K562 (cell line): ENCODE measurements around the gene FRA10AC1. TPM values are rescaled to one million over a fixed set of nuclear protein-coding genes. Genes with fewer than 3 reads are reported as not detected.

Experiments used
- ATAC-seq: fragments of 200-7000 bp; cut with Tn5 transposase; 3 replicates; pipeline ENCODE4 v1.9.1; 2020; ENCODE audit warnings: moderate library complexity
- BruUV-seq: library from RNA; stranded (reverse); fragments of 400-500 nt; replicated peaks from 2 replicates; lab custom pipeline; 2021; lab: Mats Ljungman, UMichigan
- CTCF ChIA-PET: fragments of 300-600 bp; formaldehyde crosslinking; extraction: SDS; loops from one replicate; lab custom pipeline; 2021; ENCODE audit warnings: low intra/inter-chr PET ratio; lab: Yijun Ruan, JAX
- POLR2A ChIA-PET: fragments of 300-600, 350-650 bp; sonication (Branson Sonifier 250); formaldehyde crosslinking; extraction: SDS; loops from one replicate; lab custom pipeline; 2021; ENCODE audit warnings: antibody characterized with exemption, inconsistent platforms; lab: Yijun Ruan, JAX
- DNase-seq, 4 experiments: peaks; one replicate each; pipeline versions ENCODE4 v3.0.0 to v3.0.0-alpha.2; 2011 to 2018; ENCODE audit warnings: low spot score in 3 of 4, mixed read lengths in 3 of 4; ENCODE audit errors: extremely low read depth in 1 of 4
- FAIRE-seq: peaks from 2 replicates; lab custom pipeline; 2011; peaks lifted over from hg19 to GRCh38; lab: Jason Lieb, UNC
- H2AFZ ChIP-seq: 2 replicates; pipeline ENCODE4 v1.6.0; 2011; ENCODE audit warnings: low read depth, low read length, control low read depth, inconsistent platforms
- H3K27ac ChIP-seq: fragments of 200-600 bp; 3 replicates; pipeline ENCODE4 v1.8.0; 2011; ENCODE audit warnings: low read depth, mild to moderate bottlenecking, control low read depth, inconsistent platforms, low read length, moderate library complexity, mixed read lengths; ENCODE audit errors: extremely low read depth
- H3K27me3 ChIP-seq, 2 experiments: fragments of 300-600 bp in 1 of 2; 2 replicates in 1 of 2; 3 replicates in 1 of 2; pipeline versions ENCODE4 v1.6.0 to v1.8.0; 2011; ENCODE audit warnings: inconsistent platforms in 2 of 2, low read length in 2 of 2, mild to moderate bottlenecking in 1 of 2, mixed read lengths in 1 of 2, moderate library complexity in 1 of 2; ENCODE audit not compliant: control insufficient read depth in 2 of 2, insufficient read depth in 2 of 2
- H3K36me3 ChIP-seq: fragments of 300-600 bp; 3 replicates; pipeline ENCODE4 v1.8.0; 2011; ENCODE audit warnings: mild to moderate bottlenecking, low read length, inconsistent platforms; ENCODE audit not compliant: control insufficient read depth, insufficient read depth
- H3K4me1 ChIP-seq, 2 experiments: fragments of 200-600 bp in 1 of 2; replicated peaks in 1 of 2; 2 replicates in 1 of 2; 3 replicates in 1 of 2; pipeline versions ENCODE4 v1.5.1 to v1.8.0; 2011; ENCODE audit warnings: inconsistent platforms in 2 of 2, low read length in 2 of 2, mild to moderate bottlenecking in 1 of 2, mixed read lengths in 1 of 2, moderate library complexity in 1 of 2; ENCODE audit not compliant: control insufficient read depth in 2 of 2, insufficient read depth in 2 of 2
- H3K4me2 ChIP-seq: 2 replicates; pipeline ENCODE4 v1.6.1; 2011; ENCODE audit warnings: low read length, control low read depth, inconsistent platforms, mixed read lengths; ENCODE audit not compliant: insufficient read depth
- H3K4me3 ChIP-seq: fragments of 200-600 bp; sonication (generic), shearing (Covaris generic); 2 replicates; pipeline ENCODE4 v1.5.1; 2016; ENCODE audit warnings: control low read depth, inconsistent platforms
- H3K79me2 ChIP-seq: fragments of 200-600 bp; 3 replicates; pipeline ENCODE4 v1.8.0; 2011; ENCODE audit warnings: low read length, inconsistent platforms; ENCODE audit not compliant: control insufficient read depth, insufficient read depth
- H3K9ac ChIP-seq, 2 experiments: 2 replicates each; pipeline versions ENCODE4 v1.6.0 to v1.6.1; 2011; ENCODE audit warnings: low read depth in 2 of 2, low read length in 2 of 2, control low read depth in 1 of 2, inconsistent platforms in 1 of 2, mild to moderate bottlenecking in 1 of 2, mixed read lengths in 1 of 2; ENCODE audit not compliant: insufficient read depth in 1 of 2
- H3K9me1 ChIP-seq: one replicate; pipeline ENCODE4 v1.6.0; 2011; ENCODE audit warnings: inconsistent platforms, mild to moderate bottlenecking, low read length, moderate library complexity; ENCODE audit not compliant: control insufficient read depth, insufficient read depth
- H3K9me3 ChIP-seq: replicated peaks from 2 replicates; pipeline ENCODE4 v1.5.1; 2011; ENCODE audit warnings: low read depth, low read length, inconsistent platforms; ENCODE audit not compliant: control insufficient read depth, insufficient read depth
- H4K20me1 ChIP-seq: replicated peaks from 2 replicates; pipeline ENCODE4 v1.6.1; 2011; ENCODE audit warnings: low read length, inconsistent platforms, mixed read lengths; ENCODE audit not compliant: control insufficient read depth, insufficient read depth
- ETV6 ChIP-seq, 3 experiments: fragments of 150-350 bp in 1 of 3; sonication (generic) in 1 of 3; formaldehyde crosslinking in 1 of 3; IDR thresholded peaks; 2 replicates each; pipeline versions ENCODE4 v1.6.1 to v1.8.0; 2014 to 2022; ENCODE audit warnings: borderline replicate concordance in 2 of 3, low read depth in 2 of 3, antibody characterized with exemption in 1 of 3, low read length in 1 of 3, mild to moderate bottlenecking in 1 of 3, missing genetic modification reagents in 1 of 3
- L3MBTL2 ChIP-seq: fragments of 450-650 bp; IDR thresholded peaks from 2 replicates; pipeline ENCODE4 v1.6.1; 2016; ENCODE audit warnings: mild to moderate bottlenecking, moderate library complexity
- MITF ChIP-seq: IDR thresholded peaks from 2 replicates; pipeline ENCODE4 v1.6.1; 2014; ENCODE audit warnings: antibody characterized with exemption
- MTA2 ChIP-seq: fragments of 450-650 bp; IDR thresholded peaks from 2 replicates; pipeline ENCODE4 v1.6.1; 2016; ENCODE audit warnings: low read depth
- PURB ChIP-seq: sonication (generic); formaldehyde crosslinking; IDR thresholded peaks from 2 replicates; pipeline ENCODE4 v1.9.0; 2021; ENCODE audit warnings: low read depth, mild to moderate bottlenecking, missing genetic modification reagents
- RBM17 ChIP-seq: fragments of 200-400 bp; formaldehyde crosslinking; IDR thresholded peaks from 2 replicates; pipeline ENCODE4 v1.6.1; 2017; ENCODE audit warnings: low read depth, mild to moderate bottlenecking, low read length, borderline replicate concordance
- SETDB1 ChIP-seq: IDR thresholded peaks from one replicate; pipeline ENCODE4 v1.6.1; 2012; ENCODE audit warnings: low read length, control low read depth, inconsistent platforms
- WGBS: fragments of 100-300 bp; shearing (Covaris generic); methylation state at CpG from one replicate; pipeline ENCODE4 v1.1.6; 2016; ENCODE audit warnings: low coverage, mixed read lengths; ENCODE audit not compliant: insufficient coverage; ENCODE audit errors: missing lambda C conversion rate; 5-methylcytosine and 5-hydroxymethylcytosine counted together
- in situ Hi-C: fragments of 300-500 bp; cut with MboI; formaldehyde crosslinking; loops from 4 replicates; pipeline ENCODE4 v1.15.0; 2018; ENCODE audit warnings: inconsistent platforms, mixed read lengths
- intact Hi-C: fragments of 100-400 bp; cut with micrococcal nuclease; formaldehyde crosslinking; loops from 2 replicates; pipeline ENCODE4 v1.14.2; 2022
- polyA plus RNA-seq, 8 experiments: library from polyadenylated mRNA; depleted of rRNA in 4 of 8; stranded (reverse) in 5 of 8; unstranded in 3 of 8; fragments of >200 nt; fragmentation: Nextera tagmentation in 2 of 8; fragmentation: Illumina TruSeq in 1 of 8; extraction: Ambion mirVana in 2 of 8; extraction: Trizol in 1 of 8; gene quantifications; 2 replicates each; pipeline versions ENCODE4 v1.2.1 to v1.2.3, GENCODE V29; 2011 to 2014; ENCODE audit warnings: inconsistent platforms in 1 of 8, missing spikeins in 1 of 8
- total RNA-seq, 7 experiments: library from RNA; depleted of rRNA in 6 of 7; stranded (reverse); fragments of >200 nt in 6 of 7; fragmentation: Illumina TruSeq in 2 of 7; extraction: Trizol in 2 of 7; gene quantifications; 2 replicates each; pipeline versions ENCODE4 v1.2.1 to v1.2.3, GENCODE V29; 2011 to 2021; ENCODE audit warnings: low replicate concordance in 1 of 7

Gene FRA10AC1
- total and polyA plus RNA-seq, 9 of the 15 experiments (the other 6 are each of a cell fraction or from before 2014, with no cell fraction given): 4.4 to 11.8 (median 8.0) TPM

- no peak for DNase-seq
- Histone ChIP-seq H3K9me3 (no peaks in the 10 kb centered on the region), H4K20me1 (no peaks in the 10 kb centered on the region), H3K4me1 (peaks cover 0 to 2% of the 10 kb centered on the region in 2 experiments; a peak in 1 of 5 replicates), H3K27me3 (0 out of 5 replicates have a peak, but pooled peaks cover 0 to 3% of the 10 kb centered on the region in 2 experiments), H2AFZ (peak overlapping the region; percentile 56; the same call in 1 of the 2 replicates), H3K36me3 (peaks cover 7% of the 10 kb centered on the region; the same call in 1 of the 3 replicates), H3K4me2 (no peak overlapping the region), H3K9me1 (no peaks in the 10 kb centered on the region), H3K79me2 (peaks cover 5% of the 10 kb centered on the region; the same call in 2 of the 3 replicates), H3K27ac (no peak overlapping the region), H3K4me3 (no peak overlapping the region), H3K9ac (no peak overlapping the region)
- in situ Hi-C loops (no loop called here), intact Hi-C loops (loop anchor here (2.0 kb wide), 1 partner anchor 113 kb away; no protein-coding TSS in a partner anchor)
- TF ChIP-seq ETV6 (IDR thresholded peaks at IDR 0.05; ENCODE audit: borderline replicate concordance in 1 of 2, low read depth in 2 of 2, low read length in 1 of 2) (no peak), ETV6 (CRISPR knock-in tag; IDR thresholded peaks at IDR 0.05; ENCODE audit: borderline replicate concordance) (no peak)
- POLR2A ChIA-PET: no interaction called here
- ATAC-seq: no peak
- CTCF ChIA-PET: no interaction called here
- FAIRE-seq: no peak
- 13% methylated on average over 1 of the region's 1 CpG for WGBS
- BruUV-seq: no TSS peak
Observed at GRCh38 chr10:93703841-93704240, 1.4 kb upstream of the FRA10AC1 start.

GRCh38 chr10:93703066-93703465 is 674 bp upstream of the FRA10AC1 start:
- ATAC-seq: no peak
- ChIA-PET POLR2A (interaction anchor here (1.0 kb wide), 1 partner anchor 23 kb away, joined by 6 read pairs; no protein-coding TSS in a partner anchor), CTCF (interaction anchor here (1.0 kb wide), 1 partner anchor 113 kb away, joined by 3 read pairs; no protein-coding TSS in a partner anchor)
- no peak for DNase-seq
- intact Hi-C loops: loop anchor here (2.0 kb wide), 1 partner anchor 114 kb away; no protein-coding TSS in a partner anchor
- H4K20me1 ChIP-seq: no peaks in the 10 kb centered on the region
- BruUV-seq: no TSS peak
- H3K79me2 ChIP-seq: peaks cover 5% of the 10 kb centered on the region; the same call in 2 of the 3 replicates
- no peaks in the 10 kb centered on the region for H3K9me1 ChIP-seq
- peaks cover 0 to 2% of the 10 kb centered on the region in 2 experiments; a peak in 1 of 5 replicates for H3K4me1 ChIP-seq
- H3K4me2 ChIP-seq: peak overlapping the region; percentile 90
- peaks cover 11% of the 10 kb centered on the region; the same call in 1 of the 3 replicates for H3K36me3 ChIP-seq
- FAIRE-seq: no peak
- in situ Hi-C loops: no loop called here
- H3K9ac ChIP-seq: peak overlapping the region; percentile 53 to 91; a peak in 3 of 4 replicates
- peak overlapping the region; percentile 64 for H3K4me3 ChIP-seq
- TF ChIP-seq RBM17 (no peak), SETDB1 (no peak), MITF (no peak), MTA2 (no peak), L3MBTL2 (no peak), PURB (CRISPR knock-in tag) (no peak)
- no peak overlapping the region for H3K27ac ChIP-seq
- 9% methylated on average over 10 of the region's 12 CpGs for WGBS
- H3K9me3 ChIP-seq: no peaks in the 10 kb centered on the region
- peak overlapping the region; percentile 99 for H2AFZ ChIP-seq
- H3K27me3 ChIP-seq: 0 out of 5 replicates have a peak, but pooled peaks cover 0 to 2% of the 10 kb centered on the region in 2 experiments
